Endothelial cell (in vitro differentiated cells): Measurements from ENCODE around the gene ACKR1. TPM values are rescaled to one million over a fixed set of nuclear protein-coding genes. Genes with fewer than 3 reads are reported as not detected.

Experiments used
- DNase-seq: peaks from one replicate; pipeline ENCODE4 v3.0.0; 2021; ENCODE audit warnings: low spot score
- H3K27ac Mint-ChIP-seq: one replicate; pipeline ENCODE4 v1.8.0; 2021; ENCODE audit warnings: mixed read lengths, inconsistent platforms; ENCODE audit not compliant: unreplicated experiment
- H3K27me3 Mint-ChIP-seq: one replicate; pipeline ENCODE4 v1.8.0; 2021; ENCODE audit warnings: mild to moderate bottlenecking, moderate library complexity, mixed read lengths, inconsistent platforms; ENCODE audit not compliant: unreplicated experiment
- H3K36me3 Mint-ChIP-seq: one replicate; pipeline ENCODE4 v1.8.0; 2021; ENCODE audit warnings: mild to moderate bottlenecking, low read depth, mixed read lengths, inconsistent platforms; ENCODE audit not compliant: unreplicated experiment
- H3K4me1 Mint-ChIP-seq: one replicate; pipeline ENCODE4 v1.8.0; 2021; ENCODE audit warnings: mild to moderate bottlenecking, mixed read lengths, inconsistent platforms; ENCODE audit not compliant: unreplicated experiment
- H3K4me3 Mint-ChIP-seq: one replicate; pipeline ENCODE4 v1.8.0; 2021; ENCODE audit warnings: mild to moderate bottlenecking, mixed read lengths, inconsistent platforms; ENCODE audit not compliant: unreplicated experiment
- H3K9me3 Mint-ChIP-seq: one replicate; pipeline ENCODE4 v1.8.0; 2021; ENCODE audit warnings: mixed read lengths, inconsistent platforms; ENCODE audit not compliant: unreplicated experiment
- CTCF ChIP-seq: fragments of 200-600 bp; sonication (generic); IDR thresholded peaks from one replicate; pipeline ENCODE4 v1.5.0; 2021; ENCODE audit warnings: antibody characterized with exemption; ENCODE audit not compliant: unreplicated experiment
- total RNA-seq: library from RNA; stranded (reverse); fragmentation: NEBNext Ultra II Directional; extraction: Animal tissue kit (Norgen Biotek cat#: 25700); gene quantifications from one replicate; pipeline ENCODE4 v1.2.1, GENCODE V29; 2021; ENCODE audit not compliant: unreplicated experiment

The ACKR1 gene
- total RNA-seq, 1 donor from 2014 or later = 0.23 TPM

DNA sequence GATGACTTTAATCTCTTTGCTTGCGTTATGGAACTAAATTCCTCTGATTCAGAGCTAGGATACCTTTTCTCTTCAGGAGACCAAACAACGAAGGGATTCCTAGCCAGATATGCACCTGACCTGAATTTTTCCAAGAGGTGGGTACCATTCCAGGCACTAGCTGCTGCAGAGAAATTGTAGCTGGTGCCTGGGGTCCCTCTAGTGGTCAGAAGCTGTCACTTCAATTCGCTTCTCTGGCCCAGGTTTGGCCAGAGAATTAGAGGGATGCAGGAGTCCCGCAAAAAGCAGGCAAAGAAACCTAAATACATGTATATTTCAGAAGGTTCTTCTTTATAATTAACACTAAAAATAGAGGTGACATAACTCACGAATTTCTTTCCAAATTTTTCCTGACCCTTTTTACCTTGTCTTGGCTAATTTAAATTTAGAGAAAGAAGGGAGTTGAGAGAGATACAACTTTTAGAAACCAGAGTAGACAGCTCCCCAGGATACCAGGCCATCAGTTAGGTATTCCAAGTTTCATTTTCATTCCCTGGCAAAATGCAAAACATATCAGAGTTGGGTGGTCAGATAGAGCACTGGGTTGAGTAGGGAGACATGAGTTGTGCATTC lies 9.6 kb downstream of the ACKR1 start:
- Mint-ChIP-seq H3K36me3 (no peaks in the 10 kb centered on the region), H3K9me3 (no peaks in the 10 kb centered on the region), H3K4me3 (no peak overlapping the region), H3K27ac (no peak overlapping the region), H3K4me1 (peaks cover 9% of the 10 kb centered on the region), H3K27me3 (peaks cover 5% of the 10 kb centered on the region)
- DNase-seq = peak; percentile 64
- peak; percentile 94 for TF ChIP-seq CTCF

DNA sequence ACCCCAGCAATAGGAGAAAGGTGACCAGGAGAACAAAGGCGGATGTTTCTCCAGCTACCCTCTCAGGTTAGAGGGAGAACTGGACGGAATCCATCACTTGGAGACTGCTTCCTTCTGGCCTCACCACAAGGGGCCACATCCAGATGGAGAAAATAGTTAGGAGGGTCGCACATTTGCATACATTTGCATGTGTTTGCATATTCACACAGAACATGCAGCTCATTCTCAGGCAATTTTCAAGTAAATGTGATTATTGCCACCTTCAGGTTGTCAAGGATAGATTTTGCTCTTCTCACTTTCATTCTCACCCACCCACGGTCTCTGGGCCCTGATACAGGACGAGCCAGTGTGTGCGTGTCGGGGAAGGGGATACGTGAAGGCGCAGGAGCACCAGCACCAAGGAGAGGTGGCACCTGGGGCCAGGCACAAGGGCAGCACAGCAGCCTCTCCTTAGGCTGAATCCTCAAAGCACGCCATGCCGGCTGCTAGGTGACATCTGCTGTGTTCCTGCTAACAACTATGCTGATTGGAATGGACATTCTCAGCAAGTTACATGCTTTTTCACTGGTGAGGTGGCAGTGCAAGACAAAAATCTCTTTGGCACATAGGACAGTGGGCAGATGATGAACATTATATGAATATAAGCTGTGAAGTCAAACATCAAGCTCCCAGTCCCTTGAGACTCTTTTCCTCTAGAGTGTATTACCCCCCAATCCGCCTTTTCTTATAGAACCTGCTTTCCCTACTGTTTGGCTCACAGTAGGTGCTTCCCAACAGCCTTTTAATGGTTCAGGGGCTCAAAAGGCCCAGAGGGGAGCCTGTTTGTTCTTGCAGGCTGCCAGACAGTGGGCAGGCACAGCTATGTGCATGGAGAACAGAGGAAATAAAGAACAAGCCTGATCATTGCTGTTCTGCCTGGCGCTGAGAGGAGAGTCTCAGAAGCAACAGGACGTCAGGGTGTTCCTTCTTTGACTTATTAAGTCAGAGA lies 14.3 kb downstream of the ACKR1 start:
- no peak for TF ChIP-seq CTCF
- Mint-ChIP-seq H3K27me3 (peaks cover 2% of the 10 kb centered on the region), H3K27ac (no peak overlapping the region), H3K4me3 (no peak overlapping the region), H3K36me3 (no peaks in the 10 kb centered on the region), H3K4me1 (no peaks in the 10 kb centered on the region), H3K9me3 (no peaks in the 10 kb centered on the region)
- no peak for DNase-seq

GRCh38 chr1:159222075-159222865 lies 17.6 kb downstream of the ACKR1 start:
- H3K4me1 Mint-ChIP-seq = no peaks in the 10 kb centered on the region
- no peak overlapping the region for H3K27ac Mint-ChIP-seq
- H3K36me3 Mint-ChIP-seq = no peaks in the 10 kb centered on the region
- no peaks in the 10 kb centered on the region for H3K27me3 Mint-ChIP-seq
- H3K9me3 Mint-ChIP-seq = no peaks in the 10 kb centered on the region
- no peak overlapping the region for H3K4me3 Mint-ChIP-seq
- DNase-seq = no peak
- TF ChIP-seq CTCF = no peak

DNA sequence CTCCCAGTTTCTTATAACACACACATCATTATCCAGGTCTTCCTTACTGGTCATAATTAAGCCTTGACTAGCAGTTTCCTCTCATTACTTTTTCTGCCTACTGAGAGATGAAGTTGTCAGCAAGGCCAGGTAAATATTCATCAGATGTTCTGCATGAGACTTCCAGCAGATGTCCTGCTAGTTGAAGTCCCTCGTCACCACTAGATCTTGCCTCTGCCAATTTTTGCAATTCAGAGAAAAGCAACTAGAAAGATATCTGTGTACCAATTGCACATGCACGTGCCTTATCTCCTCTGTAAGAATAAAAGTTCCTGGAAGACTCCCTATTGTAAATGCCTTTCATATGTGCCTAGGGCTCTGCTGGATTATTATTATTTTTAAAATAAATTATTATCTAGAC lies 18.3 kb downstream of the ACKR1 start:
- Mint-ChIP-seq H3K27me3 (no peaks in the 10 kb centered on the region), H3K4me1 (no peaks in the 10 kb centered on the region), H3K9me3 (no peaks in the 10 kb centered on the region), H3K27ac (no peak overlapping the region), H3K36me3 (no peaks in the 10 kb centered on the region), H3K4me3 (no peak overlapping the region)
- DNase-seq = no peak
- TF ChIP-seq CTCF = no peak
